A549 (cell line): ENCODE measurements around the gene CD4.

Experiments used
- CEBPB ChIP-seq, 2 experiments: fragments of >200 bp in 1 of 2; sonication (Bioruptor Twin) in 1 of 2; formaldehyde crosslinking in 1 of 2; IDR thresholded peaks; 2 replicates each; pipeline ENCODE4 v1.6.1; 2012 to 2016
- CHD2 ChIP-seq: fragments of 150-350 bp; IDR thresholded peaks from 2 replicates; pipeline ENCODE4 v1.6.1; 2014; ENCODE audit warnings: low read length; ENCODE audit not compliant: partially characterized antibody
- FOSL2 ChIP-seq, 2 experiments: fragments of 450-650 bp in 1 of 2; fragments of >200 bp in 1 of 2; sonication (Bioruptor Twin) in 1 of 2; formaldehyde crosslinking; IDR thresholded peaks; 2 replicates each; pipeline versions ENCODE4 v1.5.0 to v1.6.1; 2016 to 2020; ENCODE audit warnings: mild to moderate bottlenecking in 1 of 2, moderate library complexity in 1 of 2
- HDAC2 ChIP-seq: fragments of 200-600 bp; sonication (generic); IDR thresholded peaks from 2 replicates; pipeline ENCODE4 v1.6.1; 2016
- MYC ChIP-seq: IDR thresholded peaks from 2 replicates; pipeline ENCODE4 v1.6.1; 2012; ENCODE audit warnings: mild to moderate bottlenecking, inconsistent platforms, low read length, improper control_type of control experiment, borderline replicate concordance
- POLR2A ChIP-seq: IDR thresholded peaks from 2 replicates; pipeline ENCODE4 v1.6.1; 2012; ENCODE audit warnings: mild to moderate bottlenecking, low read length
- RCOR1 ChIP-seq: fragments of 150-350 bp; IDR thresholded peaks from 2 replicates; pipeline ENCODE4 v1.6.1; 2014; ENCODE audit warnings: antibody characterized with exemption, low read length, low read depth
- REST ChIP-seq: fragments of 200-600 bp; sonication (generic); IDR thresholded peaks from 2 replicates; pipeline ENCODE4 v1.6.1; 2016; ENCODE audit warnings: antibody characterized with exemption, mild to moderate bottlenecking, moderate library complexity
- ZC3H11A ChIP-seq: fragments of 450-650 bp; IDR thresholded peaks from 2 replicates; pipeline ENCODE4 v1.6.1; 2014; ENCODE audit warnings: antibody characterized with exemption, mild to moderate bottlenecking
- ZFP36 ChIP-seq: fragments of 450-650 bp; IDR thresholded peaks from 2 replicates; pipeline ENCODE4 v1.6.1; 2014; ENCODE audit warnings: borderline replicate concordance; ENCODE audit not compliant: partially characterized antibody
- TF ChIP-seq, protein P1 (sequence below): IDR thresholded peaks from 2 replicates; pipeline ENCODE4 v1.6.1; 2012
- TF ChIP-seq, protein P2 (sequence below): fragments of >200 bp; sonication (Bioruptor Twin); formaldehyde crosslinking; IDR thresholded peaks from 3 replicates; pipeline ENCODE4 v1.5.1; 2016
- TF ChIP-seq, protein P3 (sequence below): fragments of 450-650 bp; IDR thresholded peaks from 2 replicates; pipeline ENCODE4 v1.6.1; 2014; ENCODE audit warnings: antibody characterized with exemption

- TF ChIP-seq REST (no peak), CEBPB (IDR thresholded peaks at IDR 0.05) (no peak), POLR2A (no peak), CHD2 (no peak), FOSL2 (IDR thresholded peaks at IDR 0.05) (no peak), FOSL2 (CRISPR knock-in tag; IDR thresholded peaks at IDR 0.05) (no peak), ZFP36 (no peak), MYC (no peak), RCOR1 (no peak), HDAC2 (no peak), ZC3H11A (no peak)
- TF ChIP-seq, protein P1, sequence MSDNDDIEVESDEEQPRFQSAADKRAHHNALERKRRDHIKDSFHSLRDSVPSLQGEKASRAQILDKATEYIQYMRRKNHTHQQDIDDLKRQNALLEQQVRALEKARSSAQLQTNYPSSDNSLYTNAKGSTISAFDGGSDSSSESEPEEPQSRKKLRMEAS = no peak
- TF ChIP-seq, protein P2, sequence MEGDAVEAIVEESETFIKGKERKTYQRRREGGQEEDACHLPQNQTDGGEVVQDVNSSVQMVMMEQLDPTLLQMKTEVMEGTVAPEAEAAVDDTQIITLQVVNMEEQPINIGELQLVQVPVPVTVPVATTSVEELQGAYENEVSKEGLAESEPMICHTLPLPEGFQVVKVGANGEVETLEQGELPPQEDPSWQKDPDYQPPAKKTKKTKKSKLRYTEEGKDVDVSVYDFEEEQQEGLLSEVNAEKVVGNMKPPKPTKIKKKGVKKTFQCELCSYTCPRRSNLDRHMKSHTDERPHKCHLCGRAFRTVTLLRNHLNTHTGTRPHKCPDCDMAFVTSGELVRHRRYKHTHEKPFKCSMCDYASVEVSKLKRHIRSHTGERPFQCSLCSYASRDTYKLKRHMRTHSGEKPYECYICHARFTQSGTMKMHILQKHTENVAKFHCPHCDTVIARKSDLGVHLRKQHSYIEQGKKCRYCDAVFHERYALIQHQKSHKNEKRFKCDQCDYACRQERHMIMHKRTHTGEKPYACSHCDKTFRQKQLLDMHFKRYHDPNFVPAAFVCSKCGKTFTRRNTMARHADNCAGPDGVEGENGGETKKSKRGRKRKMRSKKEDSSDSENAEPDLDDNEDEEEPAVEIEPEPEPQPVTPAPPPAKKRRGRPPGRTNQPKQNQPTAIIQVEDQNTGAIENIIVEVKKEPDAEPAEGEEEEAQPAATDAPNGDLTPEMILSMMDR = no peak
- TF ChIP-seq, protein P3, sequence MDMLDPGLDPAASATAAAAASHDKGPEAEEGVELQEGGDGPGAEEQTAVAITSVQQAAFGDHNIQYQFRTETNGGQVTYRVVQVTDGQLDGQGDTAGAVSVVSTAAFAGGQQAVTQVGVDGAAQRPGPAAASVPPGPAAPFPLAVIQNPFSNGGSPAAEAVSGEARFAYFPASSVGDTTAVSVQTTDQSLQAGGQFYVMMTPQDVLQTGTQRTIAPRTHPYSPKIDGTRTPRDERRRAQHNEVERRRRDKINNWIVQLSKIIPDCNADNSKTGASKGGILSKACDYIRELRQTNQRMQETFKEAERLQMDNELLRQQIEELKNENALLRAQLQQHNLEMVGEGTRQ = no peak
Observed at GRCh38 chr12:6861391-6861790, 72.1 kb downstream of the CD4 start.
